ENCODE data around the gene EVL.
"Not testable (repeated sequence)": the region's sequence is repeated elsewhere in the genome, so short reads cannot be mapped to it uniquely, and the experiment has no call there.

Gene EVL

DNA sequence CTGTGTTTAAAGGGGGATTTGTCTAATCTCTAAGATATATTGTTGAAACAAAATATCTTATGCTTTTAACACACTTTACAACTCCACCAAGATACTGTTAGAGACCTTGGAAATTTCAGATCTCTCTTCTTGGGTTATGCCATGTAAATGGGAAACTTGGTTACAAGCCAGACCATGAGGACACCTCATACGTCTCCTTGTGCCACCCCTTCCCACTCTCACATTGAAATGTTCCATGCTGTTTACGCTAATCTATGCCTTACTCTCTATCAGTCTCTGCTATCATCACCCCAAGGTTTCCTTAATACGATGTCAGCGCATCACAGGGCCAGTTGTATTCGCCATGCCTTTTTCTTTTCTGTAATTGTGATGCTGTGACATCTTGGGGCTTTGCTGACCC is 107.6 kb downstream of the EVL start:
- no peak for DNase-seq

- no peak for DNase-seq
These were observed 108.1 kb downstream of the EVL start for GRCh38 chr14:100173353-100173752.

- DNase-seq, result no peak
These were observed 111.6 kb downstream of the EVL start for GRCh38 chr14:100176811-100177327.

- no peak for DNase-seq
These were observed 113.5 kb downstream of the EVL start for GRCh38 chr14:100178691-100179090.

DNA sequence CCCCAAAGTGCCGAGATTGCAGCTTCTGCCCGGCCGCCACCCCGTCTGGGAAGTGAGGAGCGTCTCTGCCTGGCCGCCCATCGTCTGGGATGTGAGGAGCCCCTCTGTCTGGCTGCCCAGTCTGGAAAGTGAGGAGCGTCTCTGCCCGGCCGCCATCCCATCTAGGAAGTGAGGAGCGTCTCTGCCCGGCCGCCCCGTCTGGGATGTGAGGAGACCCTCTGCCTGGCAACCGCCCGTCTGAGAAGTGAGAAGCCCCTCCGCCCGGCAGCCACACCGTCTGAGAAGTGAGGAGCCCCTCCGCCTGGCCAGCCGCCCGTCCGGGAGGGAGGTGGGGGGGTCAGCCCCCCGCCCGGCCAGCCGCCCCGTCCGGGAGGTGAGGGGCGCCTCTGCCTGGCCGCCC is 115.4 kb downstream of the EVL start:
- not testable (repeated sequence) for DNase-seq

DNA sequence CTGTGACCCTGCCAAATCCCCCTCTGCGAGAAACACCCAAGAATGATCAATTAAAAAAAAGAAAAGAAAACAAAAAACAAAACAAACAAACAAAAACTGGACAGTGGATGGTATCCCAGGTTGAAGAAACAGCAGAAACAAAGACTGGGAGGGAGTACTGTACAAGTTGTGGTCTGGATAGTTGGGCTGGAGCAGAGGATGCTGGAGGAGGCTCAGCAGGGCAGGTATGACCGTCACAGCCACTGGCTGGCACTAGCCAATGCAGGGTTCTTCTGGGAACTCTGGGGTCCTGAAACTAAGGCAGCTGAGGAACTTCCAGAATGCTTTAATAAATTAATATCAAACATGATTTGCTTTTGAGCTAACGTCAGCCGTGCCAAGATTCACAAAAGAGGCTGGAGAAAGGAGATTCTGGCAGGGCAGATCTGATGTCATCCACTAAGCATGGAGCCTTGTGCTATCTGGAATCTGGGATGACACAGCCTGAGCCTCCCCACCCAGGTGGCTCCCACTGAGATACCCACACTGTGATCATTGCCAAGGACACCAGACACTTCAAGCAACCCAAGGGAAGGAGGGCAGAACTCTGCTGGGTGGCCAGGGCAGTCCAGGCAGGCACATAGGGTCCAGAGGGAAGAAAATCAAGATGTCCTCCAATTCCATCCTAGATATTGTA is 116.8 kb downstream of the EVL start:
- not testable (repeated sequence) for DNase-seq

DNA sequence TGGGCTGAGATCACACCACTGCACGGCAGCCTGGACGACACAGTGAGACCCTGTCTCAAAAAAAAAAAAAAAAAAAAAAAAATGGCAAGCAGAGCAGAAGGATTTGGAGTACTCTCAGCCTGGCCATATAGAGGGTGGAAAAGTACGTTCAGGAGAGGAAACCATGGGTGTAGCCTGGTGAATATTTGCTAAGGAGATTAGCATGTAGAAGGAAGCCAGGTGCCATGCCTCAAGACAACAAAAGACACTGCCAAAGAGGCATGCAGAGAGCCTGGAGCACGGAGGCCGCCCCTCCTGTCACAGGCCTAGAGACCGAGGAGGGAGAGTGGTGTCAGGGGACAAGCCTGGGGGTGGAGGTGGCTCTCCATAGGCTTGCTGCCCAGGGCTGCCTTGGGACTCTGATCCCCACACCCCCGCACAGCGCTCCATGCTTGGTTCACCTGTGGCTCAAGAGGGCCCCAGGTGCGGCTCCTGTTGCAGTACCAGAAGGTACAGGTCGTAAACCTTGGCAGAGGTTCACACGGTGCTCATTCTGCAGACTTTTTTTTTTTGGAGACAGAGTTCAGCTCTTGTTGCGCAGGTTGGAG is 122.1 kb downstream of the EVL start:
- DNase-seq, result no peak

GRCh38 chr14:100188392-100189030 is 123.3 kb downstream of the EVL start:
- DNase-seq, result no peak

DNA sequence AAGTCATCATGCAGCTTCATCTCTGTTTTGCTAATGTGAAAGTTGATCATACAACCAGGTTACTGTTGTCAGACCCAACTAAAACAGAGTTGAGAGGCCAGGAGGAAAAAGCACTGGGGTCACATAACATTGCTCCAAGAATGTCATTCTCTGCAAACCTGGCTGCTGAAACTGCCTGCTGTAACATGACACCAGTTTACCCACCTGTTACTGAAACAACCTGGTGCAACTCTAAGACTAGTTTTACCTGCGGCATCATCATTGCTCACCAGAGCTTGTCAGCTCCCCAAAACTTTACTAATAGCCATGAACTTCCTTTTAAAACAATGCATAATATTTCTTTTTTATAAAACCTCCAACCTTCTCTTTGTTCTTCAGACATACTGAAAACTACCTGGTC is 124.9 kb downstream of the EVL start:
- DNase-seq, result no peak

DNA sequence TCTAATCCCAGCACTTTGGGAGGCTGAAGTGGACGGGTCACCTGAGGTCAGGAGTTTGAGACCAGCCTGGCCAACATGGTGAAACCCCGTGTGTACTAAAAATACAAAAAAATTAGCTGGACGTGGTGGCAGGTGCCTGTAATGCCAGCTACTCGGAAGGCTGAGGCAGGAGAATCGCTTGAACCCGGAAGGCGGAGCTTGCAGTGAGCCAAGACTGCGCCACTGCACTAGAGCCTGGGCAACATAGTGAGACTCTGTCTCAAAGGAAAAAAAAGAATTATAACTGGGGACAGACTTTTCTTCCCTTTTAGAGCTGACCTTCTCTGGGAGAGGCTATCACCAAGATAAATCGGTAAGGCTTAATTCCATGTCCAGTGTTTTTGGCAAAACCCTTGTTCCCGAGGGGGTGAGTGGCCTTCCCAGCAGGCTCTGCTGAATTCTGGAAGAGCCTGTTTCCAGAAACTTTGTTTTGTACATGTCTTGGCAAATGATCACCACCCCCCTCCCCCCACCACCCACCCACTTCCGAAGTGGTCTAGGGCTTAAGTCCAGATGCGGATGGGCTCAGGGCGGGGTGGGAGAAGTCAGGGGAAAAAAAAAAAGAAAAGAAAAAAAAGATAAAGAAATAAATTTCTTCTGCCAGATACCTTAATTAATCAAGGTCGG is 126.5 kb downstream of the EVL start:
- no peak for DNase-seq

DNA sequence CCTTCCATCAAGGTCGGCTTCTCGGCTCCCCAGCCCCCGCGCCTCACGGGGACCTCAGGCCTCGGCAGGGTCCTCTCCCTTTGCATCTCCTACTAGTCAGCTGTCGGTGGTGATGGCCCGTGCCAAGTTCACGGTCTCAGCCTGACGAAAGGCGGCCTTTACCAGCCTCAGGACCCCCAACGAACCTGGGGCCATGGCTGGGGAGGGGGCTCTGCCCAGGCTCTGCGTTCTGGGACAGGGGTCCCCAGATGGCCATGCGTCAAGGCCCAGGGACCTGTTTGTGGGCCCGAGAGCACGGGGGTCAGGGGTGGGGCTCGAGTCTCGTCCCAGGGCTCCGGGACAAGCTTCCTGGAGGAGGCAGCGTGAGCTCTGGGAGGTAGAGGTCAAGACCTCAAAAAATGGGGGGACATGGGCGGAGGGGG is 127.0 kb downstream of the EVL start:
- DNase-seq, result peak in 1 of 5 experiments; percentile 13

DNA sequence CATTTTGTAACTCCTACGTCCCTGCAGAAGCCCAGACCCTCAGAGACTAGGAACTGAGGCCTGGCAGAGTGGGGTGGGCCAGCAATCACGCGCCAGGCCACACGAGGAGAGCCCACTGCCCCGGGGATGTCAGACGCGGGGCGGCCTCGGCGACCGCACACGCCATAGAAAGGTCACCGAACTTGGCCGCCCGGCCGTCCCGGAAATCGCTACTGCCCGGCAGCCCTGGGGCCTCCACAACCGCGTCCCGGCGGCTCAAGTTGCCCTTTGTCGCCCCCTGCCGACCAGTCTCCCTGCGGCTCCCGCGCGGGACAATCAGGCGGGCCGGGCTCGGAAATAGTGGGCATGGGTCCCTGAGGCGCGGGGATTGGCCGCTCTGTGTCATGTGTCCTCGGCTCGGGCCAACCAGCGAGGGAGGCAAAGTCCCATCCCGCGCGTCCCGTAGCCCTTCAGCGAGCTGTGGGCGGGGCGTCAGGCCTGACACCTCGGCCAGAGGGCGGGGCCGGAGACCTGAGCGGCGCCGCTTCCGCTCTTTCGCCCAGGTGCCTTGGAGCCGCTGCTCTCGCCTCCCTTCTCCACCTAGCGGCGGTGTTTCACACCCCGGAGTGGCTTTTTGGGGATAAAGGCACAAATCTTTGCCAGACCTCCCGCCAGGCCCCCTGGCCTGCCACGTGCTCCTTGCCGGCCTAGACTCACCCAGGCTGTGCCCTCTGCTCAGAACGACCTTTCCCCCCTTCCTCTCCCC is 127.6 kb downstream of the EVL start:
- peak; percentile 99 to 100 (median 99) for DNase-seq
